ENCODE results near the gene SFN.
"Not testable (repeated sequence)": the region's sequence is repeated elsewhere in the genome, so short reads cannot be mapped to it uniquely, and the experiment has no call there.

The SFN gene

GRCh38 chr1:26864610-26865480 lies 1.9 kb downstream of the SFN start:
- DNase-seq (ENCODE audit: low spot score): peak; percentile 98

GRCh38 chr1:26873097-26873496 lies 10.1 kb downstream of the SFN start:
- DNase-seq (ENCODE audit: low spot score): not testable (repeated sequence)

- no peak for DNase-seq (ENCODE audit: low spot score)
Measured at GRCh38 chr1:26874896-26875295, 11.9 kb downstream of the SFN start.

GRCh38 chr1:26877326-26877725 lies 14.4 kb downstream of the SFN start:
- DNase-seq (ENCODE audit: low spot score): no peak

- DNase-seq (ENCODE audit: low spot score): no peak
Measured at GRCh38 chr1:26879793-26880192, 16.8 kb downstream of the SFN start.

- DNase-seq (ENCODE audit: low spot score): not testable (repeated sequence)
Measured at GRCh38 chr1:26881611-26882010, 18.7 kb downstream of the SFN start.

- no peak for DNase-seq (ENCODE audit: low spot score)
Measured at GRCh38 chr1:26882696-26883463, 19.9 kb downstream of the SFN start.

- DNase-seq (ENCODE audit: low spot score): no peak
Measured at GRCh38 chr1:26887125-26887524, 24.2 kb downstream of the SFN start.

GRCh38 chr1:26888231-26888630 lies 25.3 kb downstream of the SFN start:
- no peak for DNase-seq (ENCODE audit: low spot score)

- peak; percentile 91 for DNase-seq (ENCODE audit: low spot score)
Measured at GRCh38 chr1:26889551-26890466, 26.9 kb downstream of the SFN start, which contains the start of gene GPN2. TSS of gene GPN2 (minus strand) at chr1:26890283. CDS start at chr1:26890096, 187 bp downstream.

GRCh38 chr1:26890467-26890796 lies 27.5 kb downstream of the SFN start:
- DNase-seq (ENCODE audit: low spot score): no peak

GRCh38 chr1:26894263-26894662 lies 31.3 kb downstream of the SFN start:
- DNase-seq (ENCODE audit: low spot score): no peak

- DNase-seq (ENCODE audit: low spot score): no peak
Measured at GRCh38 chr1:26897351-26897750, 34.4 kb downstream of the SFN start.

- peak; percentile 93 for DNase-seq (ENCODE audit: low spot score)
Measured at GRCh38 chr1:26900001-26900814, 37.3 kb downstream of the SFN start, which contains the start of gene GPATCH3. TSS of gene GPATCH3 (minus strand) at chr1:26900467. CDS start at chr1:26900442, 25 bp downstream.

- DNase-seq (ENCODE audit: low spot score): no peak
Measured at GRCh38 chr1:26900815-26901511, 38.0 kb downstream of the SFN start.

- DNase-seq (ENCODE audit: low spot score): no peak
Measured at GRCh38 chr1:26907071-26907917, 44.3 kb downstream of the SFN start.

GRCh38 chr1:26909951-26910342 lies 47.0 kb downstream of the SFN start:
- DNase-seq (ENCODE audit: low spot score): no peak

- DNase-seq (ENCODE audit: low spot score): no peak
Measured at GRCh38 chr1:26910343-26911160, 47.6 kb downstream of the SFN start.
